Urinary bladder (tissue), 4 donors: ENCODE results near the gene LAMP5. TPM values are rescaled to one million over a fixed set of nuclear protein-coding genes. Genes with fewer than 3 reads are reported as not detected.

ENCODE experiments used
- DNase-seq: peaks from one replicate; pipeline ENCODE4 v3.0.0-alpha.2; 2015; ENCODE audit errors: extremely low spot score
- H3K27ac ChIP-seq: one replicate; pipeline ENCODE4 v1.5.1; 2013; ENCODE audit warnings: low read depth, mild to moderate bottlenecking, moderate library complexity
- H3K36me3 ChIP-seq: one replicate; pipeline ENCODE4 v1.6.1; 2013; ENCODE audit warnings: mild to moderate bottlenecking, moderate library complexity; ENCODE audit not compliant: insufficient read depth
- H3K4me1 ChIP-seq: one replicate; pipeline ENCODE4 v1.6.1; 2013; ENCODE audit warnings: mild to moderate bottlenecking, moderate library complexity; ENCODE audit not compliant: insufficient read depth
- H3K4me3 ChIP-seq: one replicate; pipeline ENCODE4 v1.5.1; 2013; ENCODE audit warnings: low read depth, low read length
- WGBS: extraction: QIAGEN DNeasy Blood & Tissue Kit; methylation state at CpG from one replicate; pipeline ENCODE4 v1.1.7; 2013; 5-methylcytosine and 5-hydroxymethylcytosine counted together
- polyA plus RNA-seq: library from polyadenylated mRNA; stranded (reverse); fragments of 200-250 nt; gene quantifications from one replicate; pipeline ENCODE4 v1.2.3, GENCODE V29; 2013
- total RNA-seq: library from RNA; depleted of rRNA; stranded (reverse); fragments of >200 nt; gene quantifications from one replicate; pipeline ENCODE4 v1.2.3, GENCODE V29; 2014
- donor health status: healthy with polysubstance abuse.
- donor health status: healthy.

LAMP5 gene
- total and polyA plus RNA-seq, 2 donors = 0.38 to 3.5 TPM

GRCh38 chr20:9531581-9531980 lies 17.2 kb downstream of the LAMP5 start:
- H3K4me1 ChIP-seq = no peaks in the 10 kb centered on the region
- H3K4me3 ChIP-seq = no peak overlapping the region
- H3K27ac ChIP-seq = no peak overlapping the region
- WGBS = 60% methylated on average over 2 of the region's 2 CpGs
- H3K36me3 ChIP-seq = no peaks in the 10 kb centered on the region
- DNase-seq = no peak

DNA sequence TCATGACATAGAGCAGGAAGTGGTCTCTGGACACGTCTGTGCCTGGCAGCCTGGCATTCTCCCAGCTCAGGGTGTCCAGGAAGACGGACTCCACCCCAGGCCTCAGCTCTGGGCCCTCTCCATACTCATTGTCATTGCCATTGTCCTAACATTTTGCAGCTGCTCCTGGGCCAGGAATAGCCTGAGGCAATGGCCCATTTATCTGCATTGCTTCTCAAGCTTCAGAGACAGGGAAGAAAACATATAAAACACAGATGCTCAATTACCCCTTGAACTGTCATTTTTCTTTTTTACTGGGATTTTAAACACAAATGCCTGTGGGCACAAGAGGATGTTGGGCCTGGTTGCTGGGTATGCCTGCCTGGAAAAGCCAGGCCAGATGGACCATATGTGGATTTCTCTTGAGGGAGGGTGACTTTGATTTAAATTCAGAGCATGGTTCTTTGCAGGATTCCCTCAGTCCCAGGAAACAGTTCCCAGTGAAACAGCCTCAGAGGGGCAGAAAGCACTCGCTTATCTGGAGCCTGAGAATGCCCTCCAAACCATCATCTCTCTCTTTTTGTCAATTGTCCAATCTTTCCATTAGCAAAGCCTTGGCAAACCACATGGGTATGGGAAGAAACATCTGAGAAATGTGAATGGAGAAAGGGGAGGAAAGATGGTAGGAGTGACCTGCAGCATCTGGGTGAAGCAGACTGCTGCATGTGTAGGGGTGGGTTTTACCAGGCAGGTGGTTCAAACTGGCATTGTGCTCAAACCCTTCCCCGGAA lies 17.9 kb downstream of the LAMP5 start:
- 50% methylated on average over 4 of the region's 4 CpGs for WGBS
- Histone ChIP-seq H3K4me3 (no peak overlapping the region), H3K4me1 (no peaks in the 10 kb centered on the region), H3K36me3 (no peaks in the 10 kb centered on the region), H3K27ac (no peak overlapping the region)
- no peak for DNase-seq

DNA sequence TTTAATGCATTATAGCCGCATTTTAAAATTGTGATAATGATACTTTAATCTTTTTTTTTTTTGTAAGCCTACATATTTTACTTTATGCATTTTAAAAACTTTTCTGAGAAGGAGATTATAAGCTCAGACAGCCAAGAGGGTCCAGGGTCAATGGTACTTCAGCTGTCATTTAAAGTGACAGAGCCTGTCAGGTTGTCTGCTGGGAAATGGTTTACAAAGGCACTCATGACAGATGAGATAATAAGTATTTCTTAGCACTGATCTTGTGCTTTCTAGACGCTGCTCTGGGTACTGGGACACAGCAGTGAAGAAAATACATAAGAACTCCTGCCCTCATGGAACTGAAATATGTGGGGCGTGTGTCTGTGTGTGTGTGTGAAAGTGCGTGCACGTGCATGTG lies 19.6 kb downstream of the LAMP5 start:
- no peak for DNase-seq
- H3K4me1 ChIP-seq = no peaks in the 10 kb centered on the region
- H3K36me3 ChIP-seq = no peaks in the 10 kb centered on the region
- no peak overlapping the region for H3K27ac ChIP-seq
- WGBS = 88% methylated on average over 5 of the region's 5 CpGs
- H3K4me3 ChIP-seq = no peak overlapping the region

GRCh38 chr20:9535449-9535848 lies 21.1 kb downstream of the LAMP5 start:
- no peaks in the 10 kb centered on the region for H3K4me1 ChIP-seq
- 79% methylated on average over 2 of the region's 2 CpGs for WGBS
- H3K27ac ChIP-seq = no peak overlapping the region
- DNase-seq = no peak
- no peaks in the 10 kb centered on the region for H3K36me3 ChIP-seq
- no peak overlapping the region for H3K4me3 ChIP-seq

DNA sequence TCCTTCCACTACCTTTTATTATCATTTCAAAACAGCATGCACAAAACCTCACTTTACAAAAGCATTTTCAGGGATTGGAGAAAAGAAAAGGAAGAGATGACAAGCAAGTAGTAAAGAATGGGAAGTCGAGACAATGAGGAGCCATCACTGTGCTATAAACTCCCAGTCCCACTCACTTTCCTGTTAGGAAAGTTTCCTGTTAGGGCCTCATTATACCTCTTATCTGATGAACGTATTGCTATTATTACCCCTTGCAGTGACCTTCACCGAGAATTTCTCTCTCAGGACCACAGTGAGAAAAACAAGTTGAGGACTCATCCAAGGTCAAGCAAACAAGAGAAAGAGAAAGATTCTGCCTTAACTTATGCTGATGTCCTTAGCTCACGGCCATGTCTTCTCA lies 28.8 kb downstream of the LAMP5 start:
- WGBS = 34% methylated on average over 4 of the region's 4 CpGs
- H3K4me1 ChIP-seq = no peaks in the 10 kb centered on the region
- DNase-seq = no peak
- no peak overlapping the region for H3K4me3 ChIP-seq
- H3K27ac ChIP-seq = no peak overlapping the region
- H3K36me3 ChIP-seq = no peaks in the 10 kb centered on the region

DNA sequence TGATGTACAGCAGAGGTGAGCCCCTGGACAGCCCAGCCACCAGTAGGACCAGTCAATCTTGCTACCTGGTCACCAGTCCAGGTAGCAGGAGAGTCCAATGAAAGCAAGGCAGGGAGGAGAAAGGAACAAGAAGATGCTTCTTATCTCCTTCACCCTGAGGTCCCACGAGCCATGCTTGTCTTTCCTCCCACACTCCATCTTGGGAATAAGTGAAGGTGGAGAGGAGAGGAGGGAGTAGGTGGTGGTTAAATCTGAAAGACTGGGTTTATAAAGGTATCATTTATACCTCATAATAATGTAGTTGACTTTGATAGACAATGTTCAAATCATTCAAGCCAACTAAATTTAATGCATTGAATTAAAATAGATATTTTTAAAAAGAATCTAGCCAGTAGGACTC lies 35.9 kb downstream of the LAMP5 start:
- DNase-seq = no peak
- Histone ChIP-seq H3K36me3 (no peaks in the 10 kb centered on the region), H3K4me1 (no peaks in the 10 kb centered on the region), H3K27ac (no peak overlapping the region), H3K4me3 (no peak overlapping the region)
- 72% methylated on average over 1 of the region's 1 CpG for WGBS

- H3K4me1 ChIP-seq = no peaks in the 10 kb centered on the region
- 69% methylated on average over 2 of the region's 2 CpGs for WGBS
- no peak for DNase-seq
- no peaks in the 10 kb centered on the region for H3K36me3 ChIP-seq
- H3K4me3 ChIP-seq = no peak overlapping the region
- H3K27ac ChIP-seq = no peak overlapping the region
Measured at GRCh38 chr20:9550871-9551270, 36.5 kb downstream of the LAMP5 start.

DNA sequence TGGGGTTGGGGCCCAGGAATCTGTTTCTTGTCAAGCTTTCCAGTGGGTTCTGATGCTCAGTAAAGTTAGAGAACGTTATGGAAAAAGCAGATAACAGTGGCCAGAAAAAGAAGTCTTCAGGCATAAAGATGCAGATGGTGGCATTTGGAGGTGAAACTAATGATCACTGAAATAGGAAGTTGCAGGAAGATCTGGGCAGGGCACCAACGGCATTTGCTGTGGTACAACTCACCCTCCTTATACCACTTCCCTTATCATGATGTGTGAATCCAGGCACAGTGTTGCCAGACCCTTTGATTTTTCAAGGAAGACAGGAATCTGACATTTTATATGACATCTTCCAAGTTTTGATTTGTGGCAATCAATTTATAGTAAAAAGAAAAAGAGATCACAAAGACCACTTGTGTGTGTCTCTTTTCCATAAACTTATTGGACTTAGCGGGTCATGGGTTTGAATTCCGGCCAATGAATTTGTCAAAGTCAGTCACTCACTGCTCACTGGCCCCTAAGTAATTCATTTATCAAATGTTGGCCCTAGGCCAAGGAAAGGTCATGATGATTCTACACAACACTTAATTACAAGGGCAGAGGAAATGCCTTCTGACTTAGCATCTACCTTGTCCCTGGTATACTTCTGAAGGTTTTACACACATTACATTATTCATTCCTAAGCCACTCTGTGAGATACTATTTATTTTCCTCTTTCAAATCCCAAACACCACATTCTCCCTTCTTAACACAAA lies 37.6 kb downstream of the LAMP5 start:
- H3K36me3 ChIP-seq = no peaks in the 10 kb centered on the region
- no peak for DNase-seq
- 61% methylated on average over 4 of the region's 4 CpGs for WGBS
- H3K4me3 ChIP-seq = no peak overlapping the region
- H3K4me1 ChIP-seq = no peaks in the 10 kb centered on the region
- H3K27ac ChIP-seq = no peak overlapping the region

- Histone ChIP-seq H3K4me3 (no peak overlapping the region), H3K36me3 (no peaks in the 10 kb centered on the region), H3K4me1 (no peaks in the 10 kb centered on the region), H3K27ac (no peak overlapping the region)
- no peak for DNase-seq
- WGBS = 83% methylated on average over 2 of the region's 2 CpGs
Measured at GRCh38 chr20:9555781-9556180, 41.4 kb downstream of the LAMP5 start.

- DNase-seq = no peak
- Histone ChIP-seq H3K27ac (no peak overlapping the region), H3K4me1 (no peaks in the 10 kb centered on the region), H3K4me3 (no peak overlapping the region), H3K36me3 (no peaks in the 10 kb centered on the region)
- WGBS = 93% methylated on average over 4 of the region's 4 CpGs
Measured at GRCh38 chr20:9557411-9557810, 43.0 kb downstream of the LAMP5 start.

GRCh38 chr20:9565910-9566550 lies 51.6 kb downstream of the LAMP5 start:
- no peak overlapping the region for H3K27ac ChIP-seq
- H3K4me1 ChIP-seq = no peaks in the 10 kb centered on the region
- no peak for DNase-seq
- no peak overlapping the region for H3K4me3 ChIP-seq
- 89% methylated on average over 20 of the region's 20 CpGs for WGBS
- H3K36me3 ChIP-seq = no peaks in the 10 kb centered on the region

- Histone ChIP-seq H3K4me3 (no peak overlapping the region), H3K27ac (no peak overlapping the region), H3K4me1 (no peaks in the 10 kb centered on the region), H3K36me3 (no peaks in the 10 kb centered on the region)
- DNase-seq = no peak
- 90% methylated on average over 1 of the region's 1 CpG for WGBS
Measured at GRCh38 chr20:9566977-9567376, 52.6 kb downstream of the LAMP5 start.

- no peaks in the 10 kb centered on the region for H3K36me3 ChIP-seq
- 29% methylated on average over 2 of the region's 2 CpGs for WGBS
- no peaks in the 10 kb centered on the region for H3K4me1 ChIP-seq
- DNase-seq = no peak
- no peak overlapping the region for H3K27ac ChIP-seq
- H3K4me3 ChIP-seq = no peak overlapping the region
Measured at GRCh38 chr20:9570612-9571011, 56.2 kb downstream of the LAMP5 start.

GRCh38 chr20:9571783-9572182 lies 57.4 kb downstream of the LAMP5 start:
- no peak for DNase-seq
- no peaks in the 10 kb centered on the region for H3K4me1 ChIP-seq
- WGBS = 58% methylated on average over 3 of the region's 3 CpGs
- H3K27ac ChIP-seq = no peak overlapping the region
- no peak overlapping the region for H3K4me3 ChIP-seq
- no peaks in the 10 kb centered on the region for H3K36me3 ChIP-seq
